ENCODE data around the gene ASPG. TPM values are rescaled to one million over a fixed set of nuclear protein-coding genes. Genes with fewer than 3 reads are reported as not detected.

The ASPG gene
- total RNA-seq, 1 experiment from 2014 or later: not detected

GRCh38 chr14:104047761-104048160, 37.7 kb upstream of the ASPG start:
- Histone ChIP-seq H3K9me3 (ENCODE audit: low read length) (no peaks in the 10 kb centered on the region), H3K4me2 (ENCODE audit: low read depth, low read length, poor library complexity, severe bottlenecking) (no peak overlapping the region), H3K27ac (ENCODE audit: low read length) (no peak overlapping the region), H3K79me2 (ENCODE audit: low read length) (no peaks in the 10 kb centered on the region), H3K9ac (ENCODE audit: low read length) (no peak overlapping the region), H4K20me1 (ENCODE audit: insufficient read depth, low read depth, low read length) (no peaks in the 10 kb centered on the region), H3K9me2 (replicated peaks; ENCODE audit: insufficient read depth, low read length) (no peaks in the 10 kb centered on the region), H3K4me3 (ENCODE audit: low read length) (no peak overlapping the region), H3K4me1 (ENCODE audit: low read length) (no peaks in the 10 kb centered on the region), H3K27me3 (ENCODE audit: low read length) (no peaks in the 10 kb centered on the region), H2AFZ (ENCODE audit: low read length) (no peak overlapping the region), H3K36me3 (ENCODE audit: insufficient read depth, low read length) (no peaks in the 10 kb centered on the region)
- DNase-seq: no peak

- H3K9me2 ChIP-seq (replicated peaks; ENCODE audit: insufficient read depth, low read length): no peaks in the 10 kb centered on the region
- no peaks in the 10 kb centered on the region for H3K9me3 ChIP-seq (ENCODE audit: low read length)
- H3K9ac ChIP-seq (ENCODE audit: low read length): no peak overlapping the region
- no peak overlapping the region for H3K4me3 ChIP-seq (ENCODE audit: low read length)
- H2AFZ ChIP-seq (ENCODE audit: low read length): no peak overlapping the region
- H3K27me3 ChIP-seq (ENCODE audit: low read length): no peaks in the 10 kb centered on the region
- H3K4me2 ChIP-seq (ENCODE audit: low read depth, low read length, poor library complexity, severe bottlenecking): no peak overlapping the region
- H3K36me3 ChIP-seq (ENCODE audit: insufficient read depth, low read length): no peaks in the 10 kb centered on the region
- DNase-seq: no peak
- no peaks in the 10 kb centered on the region for H4K20me1 ChIP-seq (ENCODE audit: insufficient read depth, low read depth, low read length)
- H3K27ac ChIP-seq (ENCODE audit: low read length): no peak overlapping the region
- no peaks in the 10 kb centered on the region for H3K79me2 ChIP-seq (ENCODE audit: low read length)
- no peaks in the 10 kb centered on the region for H3K4me1 ChIP-seq (ENCODE audit: low read length)
Observed at GRCh38 chr14:104048758-104049507, 36.6 kb upstream of the ASPG start.

- H3K4me2 ChIP-seq (ENCODE audit: low read depth, low read length, poor library complexity, severe bottlenecking): no peak overlapping the region
- no peak overlapping the region for H3K4me3 ChIP-seq (ENCODE audit: low read length)
- no peak overlapping the region for H2AFZ ChIP-seq (ENCODE audit: low read length)
- no peaks in the 10 kb centered on the region for H3K79me2 ChIP-seq (ENCODE audit: low read length)
- H3K9me3 ChIP-seq (ENCODE audit: low read length): no peaks in the 10 kb centered on the region
- no peaks in the 10 kb centered on the region for H3K9me2 ChIP-seq (replicated peaks; ENCODE audit: insufficient read depth, low read length)
- H3K4me1 ChIP-seq (ENCODE audit: low read length): no peaks in the 10 kb centered on the region
- no peaks in the 10 kb centered on the region for H4K20me1 ChIP-seq (ENCODE audit: insufficient read depth, low read depth, low read length)
- no peak for DNase-seq
- H3K27ac ChIP-seq (ENCODE audit: low read length): no peak overlapping the region
- H3K9ac ChIP-seq (ENCODE audit: low read length): no peak overlapping the region
- no peaks in the 10 kb centered on the region for H3K27me3 ChIP-seq (ENCODE audit: low read length)
- H3K36me3 ChIP-seq (ENCODE audit: insufficient read depth, low read length): no peaks in the 10 kb centered on the region
Observed at GRCh38 chr14:104049576-104050240, 35.8 kb upstream of the ASPG start.

DNA sequence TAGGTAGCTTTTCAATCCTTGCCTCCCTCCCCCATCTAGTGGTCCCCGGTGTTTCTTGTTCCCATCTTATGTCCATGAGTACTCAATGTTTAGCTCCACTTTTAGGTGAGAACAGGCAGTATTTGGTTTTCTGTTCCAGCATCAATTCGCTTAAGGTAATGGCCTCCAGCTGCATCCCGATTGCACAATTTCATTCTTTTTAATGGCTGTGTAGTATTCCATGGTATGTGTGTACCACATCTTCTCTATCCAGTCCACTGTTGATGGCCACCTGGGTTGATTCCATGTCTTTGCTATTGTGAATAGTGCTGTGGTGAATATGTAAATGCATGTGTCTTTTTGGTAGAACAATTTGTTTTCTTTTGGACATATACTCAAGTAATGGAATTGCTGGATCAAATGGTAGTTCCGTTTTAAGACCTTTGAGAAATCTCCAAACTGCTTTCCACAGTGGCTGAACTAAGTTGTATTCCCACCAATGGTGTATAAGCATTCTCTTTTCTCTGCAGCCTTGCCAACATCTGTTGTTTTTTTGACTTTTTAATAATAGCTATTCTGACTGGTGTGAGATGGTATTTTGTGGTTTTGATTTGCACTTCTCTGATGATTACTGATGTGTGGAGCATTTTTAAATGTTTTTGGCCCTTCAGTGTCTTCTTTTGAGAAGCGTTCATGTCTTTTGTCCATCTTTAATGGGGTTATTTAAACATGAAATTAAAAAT, 34.2 kb upstream of the ASPG start:
- Histone ChIP-seq H3K36me3 (ENCODE audit: insufficient read depth, low read length) (no peaks in the 10 kb centered on the region), H3K79me2 (ENCODE audit: low read length) (no peaks in the 10 kb centered on the region), H2AFZ (ENCODE audit: low read length) (no peak overlapping the region), H3K4me2 (ENCODE audit: low read depth, low read length, poor library complexity, severe bottlenecking) (no peak overlapping the region), H3K9me3 (ENCODE audit: low read length) (no peaks in the 10 kb centered on the region), H3K4me3 (ENCODE audit: low read length) (no peak overlapping the region), H3K4me1 (ENCODE audit: low read length) (no peaks in the 10 kb centered on the region), H3K27ac (ENCODE audit: low read length) (no peak overlapping the region), H3K9ac (ENCODE audit: low read length) (no peak overlapping the region), H3K27me3 (ENCODE audit: low read length) (no peaks in the 10 kb centered on the region), H4K20me1 (ENCODE audit: insufficient read depth, low read depth, low read length) (no peaks in the 10 kb centered on the region), H3K9me2 (replicated peaks; ENCODE audit: insufficient read depth, low read length) (no peaks in the 10 kb centered on the region)
- no peak for DNase-seq

GRCh38 chr14:104054222-104054905, 31.1 kb upstream of the ASPG start:
- Histone ChIP-seq H3K9ac (ENCODE audit: low read length) (no peak overlapping the region), H2AFZ (ENCODE audit: low read length) (no peak overlapping the region), H3K27ac (ENCODE audit: low read length) (no peak overlapping the region), H3K9me3 (ENCODE audit: low read length) (no peaks in the 10 kb centered on the region), H3K9me2 (replicated peaks; ENCODE audit: insufficient read depth, low read length) (no peaks in the 10 kb centered on the region), H3K4me3 (ENCODE audit: low read length) (no peak overlapping the region), H3K4me2 (ENCODE audit: low read depth, low read length, poor library complexity, severe bottlenecking) (no peak overlapping the region), H3K79me2 (ENCODE audit: low read length) (no peaks in the 10 kb centered on the region), H4K20me1 (ENCODE audit: insufficient read depth, low read depth, low read length) (no peaks in the 10 kb centered on the region), H3K4me1 (ENCODE audit: low read length) (no peaks in the 10 kb centered on the region), H3K27me3 (ENCODE audit: low read length) (no peaks in the 10 kb centered on the region), H3K36me3 (ENCODE audit: insufficient read depth, low read length) (no peaks in the 10 kb centered on the region)
- DNase-seq: no peak

DNA sequence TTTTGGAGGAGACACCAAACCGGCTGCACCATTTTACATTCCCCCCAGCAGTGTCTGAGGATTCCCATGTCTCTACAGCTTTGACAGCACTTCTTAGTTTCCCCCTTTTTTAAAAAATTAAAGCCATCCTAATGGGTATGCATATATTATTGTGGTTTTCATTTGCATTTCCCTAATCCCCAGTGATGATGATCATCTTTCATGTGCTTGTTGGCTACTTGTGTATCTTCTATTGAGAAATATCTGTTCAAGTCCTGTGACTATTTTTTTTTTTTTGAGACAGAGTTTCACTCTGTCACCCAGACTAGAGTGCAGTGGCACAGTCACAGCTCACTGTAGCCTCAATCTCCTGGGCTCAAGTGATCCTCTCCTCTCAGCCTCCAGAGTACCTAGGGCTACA, 23.2 kb upstream of the ASPG start:
- peaks cover 4% of the 10 kb centered on the region; the same call in 1 of the 2 replicates for H3K4me1 ChIP-seq (ENCODE audit: low read length)
- H2AFZ ChIP-seq (ENCODE audit: low read length): no peak overlapping the region
- no peaks in the 10 kb centered on the region for H3K9me2 ChIP-seq (replicated peaks; ENCODE audit: insufficient read depth, low read length)

GRCh38 chr14:104064003-104064402, 21.5 kb upstream of the ASPG start:
- peaks cover 4% of the 10 kb centered on the region; the same call in 1 of the 2 replicates for H3K4me1 ChIP-seq (ENCODE audit: low read length)
- H3K27me3 ChIP-seq (ENCODE audit: low read length): peaks cover 8% of the 10 kb centered on the region
- H4K20me1 ChIP-seq (ENCODE audit: insufficient read depth, low read depth, low read length): no peaks in the 10 kb centered on the region
- no peaks in the 10 kb centered on the region for H3K9me2 ChIP-seq (replicated peaks; ENCODE audit: insufficient read depth, low read length)
- no peak overlapping the region for H3K4me2 ChIP-seq (ENCODE audit: low read depth, low read length, poor library complexity, severe bottlenecking)
- H3K9ac ChIP-seq (ENCODE audit: low read length): no peak overlapping the region
- no peak overlapping the region for H2AFZ ChIP-seq (ENCODE audit: low read length)
- H3K36me3 ChIP-seq (ENCODE audit: insufficient read depth, low read length): no peaks in the 10 kb centered on the region
- no peak overlapping the region for H3K4me3 ChIP-seq (ENCODE audit: low read length)
- H3K79me2 ChIP-seq (ENCODE audit: low read length): no peaks in the 10 kb centered on the region
- no peak for DNase-seq
- H3K27ac ChIP-seq (ENCODE audit: low read length): no peak overlapping the region
- no peaks in the 10 kb centered on the region; the same call in 1 of the 2 replicates for H3K9me3 ChIP-seq (ENCODE audit: low read length)

More for the DNA sequence above, 23.2 kb upstream of the ASPG start:
- Histone ChIP-seq H3K4me3 (ENCODE audit: low read length) (no peak overlapping the region), H3K9ac (ENCODE audit: low read length) (no peak overlapping the region), H3K27me3 (ENCODE audit: low read length) (peaks cover 8% of the 10 kb centered on the region), H4K20me1 (ENCODE audit: insufficient read depth, low read depth, low read length) (no peaks in the 10 kb centered on the region), H3K4me2 (ENCODE audit: low read depth, low read length, poor library complexity, severe bottlenecking) (no peak overlapping the region), H3K79me2 (ENCODE audit: low read length) (no peaks in the 10 kb centered on the region), H3K9me3 (ENCODE audit: low read length) (no peaks in the 10 kb centered on the region; the same call in 1 of the 2 replicates), H3K36me3 (ENCODE audit: insufficient read depth, low read length) (no peaks in the 10 kb centered on the region), H3K27ac (ENCODE audit: low read length) (no peak overlapping the region)
- DNase-seq: no peak

DNA sequence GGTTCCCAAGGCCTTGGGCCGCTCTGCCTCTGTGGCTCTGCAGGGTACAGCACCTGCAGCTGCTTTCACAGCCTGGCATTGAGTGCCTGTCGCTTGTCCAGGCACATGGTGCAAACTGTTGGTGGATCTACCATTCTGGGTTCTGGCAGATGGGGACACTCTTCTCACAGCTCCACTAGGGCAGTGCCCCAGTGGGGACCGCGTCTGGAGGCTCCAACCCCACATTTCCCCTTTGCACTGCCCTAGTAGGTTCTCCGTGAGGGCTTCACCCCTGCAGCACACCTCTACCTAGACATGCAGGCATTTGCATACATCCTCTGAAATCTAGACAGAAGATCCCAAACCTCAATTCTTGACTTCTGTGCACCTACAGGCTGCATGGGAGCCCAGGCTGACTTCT, 19.2 kb upstream of the ASPG start:
- Histone ChIP-seq H3K27ac (ENCODE audit: low read length) (no peak overlapping the region), H3K4me2 (ENCODE audit: low read depth, low read length, poor library complexity, severe bottlenecking) (no peak overlapping the region), H3K9me2 (replicated peaks; ENCODE audit: insufficient read depth, low read length) (no peaks in the 10 kb centered on the region), H3K36me3 (ENCODE audit: insufficient read depth, low read length) (no peaks in the 10 kb centered on the region), H2AFZ (ENCODE audit: low read length) (no peak overlapping the region), H3K4me1 (ENCODE audit: low read length) (peaks cover 4% of the 10 kb centered on the region; the same call in 1 of the 2 replicates), H3K79me2 (ENCODE audit: low read length) (no peaks in the 10 kb centered on the region), H3K4me3 (ENCODE audit: low read length) (no peak overlapping the region), H4K20me1 (ENCODE audit: insufficient read depth, low read depth, low read length) (no peaks in the 10 kb centered on the region), H3K9me3 (ENCODE audit: low read length) (no peaks in the 10 kb centered on the region; the same call in 1 of the 2 replicates), H3K9ac (ENCODE audit: low read length) (no peak overlapping the region), H3K27me3 (ENCODE audit: low read length) (peaks cover 8% of the 10 kb centered on the region)
- no peak for DNase-seq
